ENCODE data around the gene DPYD.

DPYD gene

DNA sequence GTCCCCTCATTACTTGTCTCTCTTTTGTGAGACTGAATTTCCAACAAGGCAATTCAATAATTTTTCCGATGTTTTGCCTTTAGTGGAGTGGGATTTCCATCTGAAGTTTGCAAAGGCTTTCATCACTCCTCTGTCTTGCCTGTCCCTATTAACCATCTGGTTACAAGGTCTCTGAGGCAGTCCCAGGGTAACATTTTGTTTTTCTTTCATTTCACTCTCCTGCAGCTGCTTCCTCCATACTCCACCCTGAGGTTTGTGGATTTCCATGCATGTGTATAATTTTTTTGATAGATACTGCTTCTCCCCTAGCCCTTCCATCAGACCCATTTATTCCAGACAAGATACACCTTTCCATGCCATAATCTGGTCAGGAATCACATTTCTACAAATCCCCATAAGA, 832.4 kb downstream of the DPYD start:
- DNase-seq (ENCODE audit: low spot score): no peak

- no peak for DNase-seq (ENCODE audit: low spot score)
Measured at GRCh38 chr1:97084546-97084945, 836.3 kb downstream of the DPYD start.

- DNase-seq (ENCODE audit: low spot score): no peak
Measured at GRCh38 chr1:97082160-97082848, 838.5 kb downstream of the DPYD start.

DNA sequence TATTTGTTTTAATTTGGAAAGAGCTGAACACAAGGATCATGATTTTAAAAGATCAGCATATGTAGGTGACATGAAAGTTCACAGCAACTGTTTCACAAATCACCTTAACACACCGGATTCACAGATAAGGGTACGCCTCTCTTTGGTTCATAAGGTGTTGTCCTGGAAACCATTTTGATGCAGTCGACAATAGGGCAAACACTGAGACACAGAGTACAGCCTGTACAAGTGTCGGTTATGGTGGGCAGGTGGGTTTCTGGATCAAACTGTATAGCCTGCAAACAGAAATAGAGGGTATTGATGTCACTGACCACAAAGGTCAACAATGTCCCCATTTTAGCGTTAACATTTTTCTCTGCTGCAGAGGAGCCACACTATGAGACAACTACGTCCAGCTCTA, 842.0 kb downstream of the DPYD start:
- no peak for DNase-seq (ENCODE audit: low spot score)

DNA sequence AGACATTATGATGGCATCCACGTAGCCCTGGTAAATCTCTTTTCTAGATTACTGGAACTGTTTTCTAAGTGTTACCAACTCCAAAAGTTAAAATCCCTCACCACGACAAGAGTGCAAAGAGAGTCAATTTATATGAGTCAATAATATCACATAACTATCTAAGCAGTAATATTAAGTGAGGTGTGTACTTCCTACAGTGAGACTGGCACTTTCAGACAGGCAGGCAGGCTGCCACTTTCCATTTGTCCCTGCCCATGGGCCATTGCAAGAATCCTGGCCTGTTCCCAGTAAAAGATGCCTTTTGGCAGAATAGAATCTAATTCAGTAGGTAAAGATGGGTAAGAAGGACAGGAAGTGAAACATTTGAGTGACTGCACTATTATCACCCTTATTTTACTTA, 843.6 kb downstream of the DPYD start:
- DNase-seq (ENCODE audit: low spot score): no peak

DNA sequence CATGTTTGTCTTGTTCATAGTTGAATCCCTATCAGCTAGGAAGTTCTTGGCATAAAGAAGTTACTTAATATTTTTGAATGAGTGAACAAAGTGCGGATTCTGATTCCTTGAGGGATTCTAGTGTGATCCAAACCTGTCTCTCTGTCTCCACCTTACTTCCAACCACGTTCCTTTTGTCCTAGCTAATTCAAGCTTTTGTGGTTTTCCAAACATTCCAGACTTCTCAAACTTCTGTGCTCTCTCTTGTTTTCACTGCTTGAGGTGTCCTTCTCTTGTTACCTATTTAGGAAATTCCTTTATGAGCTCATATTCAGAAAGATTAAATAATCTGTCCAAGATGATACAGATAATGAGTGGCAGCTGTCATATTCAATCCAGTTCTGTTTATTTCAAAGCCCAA, 846.1 kb downstream of the DPYD start:
- no peak for DNase-seq (ENCODE audit: low spot score)

- DNase-seq (ENCODE audit: low spot score): no peak
Measured at GRCh38 chr1:97073936-97074335, 846.9 kb downstream of the DPYD start.

DNA sequence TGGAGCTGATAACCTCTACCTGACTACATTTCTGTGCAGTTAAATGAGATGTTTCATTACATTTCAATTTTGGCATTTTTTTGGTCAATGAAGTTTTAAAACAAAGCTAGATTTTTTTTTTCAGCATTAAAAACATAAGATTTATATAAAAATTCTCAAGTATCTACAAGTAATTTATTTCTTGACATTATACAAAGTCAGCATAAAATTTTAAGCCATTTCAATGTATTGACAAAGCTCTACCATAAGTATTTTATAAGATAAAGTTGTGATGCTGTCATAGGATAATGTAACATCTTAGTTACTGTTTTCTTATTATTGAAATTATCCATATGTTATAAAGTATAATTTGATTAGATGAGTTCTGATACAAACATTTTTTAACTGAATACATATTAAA, 847.7 kb downstream of the DPYD start:
- DNase-seq (ENCODE audit: low spot score): no peak

GRCh38 chr1:97071173-97071572, 849.7 kb downstream of the DPYD start:
- no peak for DNase-seq (ENCODE audit: low spot score)

DNA sequence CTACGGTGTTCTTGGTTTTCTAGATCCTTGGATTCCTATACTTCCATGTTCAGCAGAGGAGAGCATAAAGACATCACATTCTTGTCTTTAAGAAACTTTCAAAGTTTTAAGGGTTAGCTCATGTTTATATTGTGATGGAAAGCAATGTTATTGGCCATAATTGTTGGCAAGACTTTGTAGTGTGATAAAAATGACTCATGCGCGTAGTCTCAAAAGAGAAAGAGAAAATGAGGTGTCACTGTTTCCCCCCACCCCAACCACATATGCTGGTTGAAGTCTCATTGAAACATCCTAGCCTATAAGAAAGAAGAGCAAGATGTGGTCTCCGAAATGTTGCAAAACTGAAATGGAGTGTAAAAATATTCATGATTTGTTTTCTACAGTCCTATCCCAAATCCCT, 850.5 kb downstream of the DPYD start:
- no peak for DNase-seq (ENCODE audit: low spot score)

- DNase-seq (ENCODE audit: low spot score): no peak
Measured at GRCh38 chr1:97069312-97069711, 851.5 kb downstream of the DPYD start.

- DNase-seq (ENCODE audit: low spot score): no peak
Measured at GRCh38 chr1:97066860-97067259, 854.0 kb downstream of the DPYD start.

DNA sequence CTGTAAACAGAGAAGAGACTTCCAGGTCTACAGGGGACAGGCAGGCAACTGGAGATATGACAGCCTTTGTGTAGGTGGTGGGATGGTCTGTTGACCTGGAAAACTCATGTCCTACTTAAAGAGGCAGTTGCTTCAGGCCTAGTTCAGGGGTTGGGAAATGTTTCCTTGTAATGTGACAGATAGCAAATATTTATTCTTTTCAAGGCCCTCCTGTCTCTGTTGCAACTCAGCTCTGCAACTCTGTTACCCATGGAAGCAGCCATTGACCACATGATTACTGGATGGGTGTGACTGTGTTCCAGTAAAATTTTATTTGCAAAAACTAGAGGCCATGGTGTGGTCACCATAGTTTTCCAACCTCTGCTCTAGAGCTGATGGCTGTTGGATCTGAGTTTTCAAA, 857.3 kb downstream of the DPYD start:
- DNase-seq (ENCODE audit: low spot score): no peak

DNA sequence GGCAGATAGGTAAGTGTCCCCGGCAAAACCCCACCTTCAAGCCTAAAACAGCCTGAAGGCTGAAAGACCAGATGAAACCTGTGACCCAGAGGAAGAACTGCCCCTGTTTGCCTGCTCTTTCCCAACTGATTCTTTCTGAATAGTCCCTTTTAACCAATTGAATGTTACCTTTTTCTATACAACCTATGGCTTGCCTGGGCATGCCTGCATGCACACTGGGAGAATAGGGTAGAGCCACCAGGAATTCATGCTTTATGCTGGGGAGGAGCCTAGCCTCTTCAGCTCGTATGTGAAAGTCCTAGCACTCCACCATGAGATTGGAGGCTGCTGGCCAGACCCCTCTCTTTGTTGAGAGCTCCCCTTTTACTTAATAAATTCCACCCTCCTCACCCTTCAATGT, 859.2 kb downstream of the DPYD start:
- no peak for DNase-seq (ENCODE audit: low spot score)

DNA sequence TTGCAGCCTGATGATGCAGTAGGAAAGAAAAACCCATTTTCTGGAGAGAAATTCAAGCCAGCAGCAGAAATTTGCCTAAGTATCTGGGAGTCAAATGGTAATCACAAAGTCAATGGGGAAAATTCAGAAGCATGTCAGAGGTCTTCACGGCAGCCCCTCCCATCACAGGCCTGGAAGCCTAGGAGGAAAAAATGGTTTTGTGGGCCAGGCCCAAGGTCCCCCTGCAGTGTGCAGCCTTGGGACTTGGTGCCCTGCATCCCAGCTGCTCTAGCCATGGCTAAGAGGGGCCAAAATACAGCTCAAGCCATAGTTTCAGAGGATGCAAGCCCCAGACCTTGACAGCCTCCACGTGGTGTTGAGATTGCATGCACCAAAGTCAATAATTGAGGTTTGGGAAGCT, 864.4 kb downstream of the DPYD start:
- DNase-seq (ENCODE audit: low spot score): no peak

DNA sequence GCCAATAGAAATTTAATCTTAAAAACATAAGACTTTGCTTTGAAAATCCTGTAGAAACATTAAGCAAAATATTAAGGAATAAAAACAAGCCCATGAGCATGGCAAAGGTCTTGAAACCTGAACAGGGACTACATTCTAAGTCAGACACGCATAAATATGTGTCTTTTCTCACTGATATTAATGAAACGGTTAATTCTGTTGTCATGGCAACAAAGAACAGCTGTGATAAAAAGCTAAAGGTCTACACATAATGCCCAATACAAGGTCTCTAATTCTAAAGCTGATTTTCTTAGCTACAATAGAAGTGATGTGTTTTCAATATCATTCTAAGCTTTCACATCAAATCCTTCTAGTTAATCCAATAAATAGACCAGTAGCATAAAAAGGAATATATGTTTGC, 867.6 kb downstream of the DPYD start:
- no peak for DNase-seq (ENCODE audit: low spot score)

- DNase-seq (ENCODE audit: low spot score): no peak
Measured at GRCh38 chr1:97051823-97052222, 869.0 kb downstream of the DPYD start.

GRCh38 chr1:97050506-97050905, 870.3 kb downstream of the DPYD start:
- no peak for DNase-seq (ENCODE audit: low spot score)

DNA sequence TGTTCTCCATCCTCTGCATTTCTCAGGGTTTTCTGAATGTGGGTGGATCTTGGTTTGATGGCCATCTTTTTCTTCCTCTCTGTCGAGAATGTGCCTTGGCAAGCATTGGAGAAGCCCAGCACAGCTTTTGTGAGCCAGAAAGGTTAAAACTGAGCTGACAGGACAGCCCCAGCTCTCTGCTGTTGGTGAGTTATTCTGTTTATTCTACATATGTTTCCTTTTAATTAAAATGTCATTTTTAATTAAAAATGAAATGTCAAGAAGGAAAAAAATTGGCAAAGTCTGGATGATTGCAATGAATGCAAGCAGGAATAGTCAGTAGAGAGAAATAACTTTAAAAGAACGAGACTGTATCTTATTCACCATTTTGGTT, 873.4 kb downstream of the DPYD start:
- DNase-seq (ENCODE audit: low spot score): no peak

- DNase-seq (ENCODE audit: low spot score): no peak
Measured at GRCh38 chr1:97046765-97047420, 873.9 kb downstream of the DPYD start.

DNA sequence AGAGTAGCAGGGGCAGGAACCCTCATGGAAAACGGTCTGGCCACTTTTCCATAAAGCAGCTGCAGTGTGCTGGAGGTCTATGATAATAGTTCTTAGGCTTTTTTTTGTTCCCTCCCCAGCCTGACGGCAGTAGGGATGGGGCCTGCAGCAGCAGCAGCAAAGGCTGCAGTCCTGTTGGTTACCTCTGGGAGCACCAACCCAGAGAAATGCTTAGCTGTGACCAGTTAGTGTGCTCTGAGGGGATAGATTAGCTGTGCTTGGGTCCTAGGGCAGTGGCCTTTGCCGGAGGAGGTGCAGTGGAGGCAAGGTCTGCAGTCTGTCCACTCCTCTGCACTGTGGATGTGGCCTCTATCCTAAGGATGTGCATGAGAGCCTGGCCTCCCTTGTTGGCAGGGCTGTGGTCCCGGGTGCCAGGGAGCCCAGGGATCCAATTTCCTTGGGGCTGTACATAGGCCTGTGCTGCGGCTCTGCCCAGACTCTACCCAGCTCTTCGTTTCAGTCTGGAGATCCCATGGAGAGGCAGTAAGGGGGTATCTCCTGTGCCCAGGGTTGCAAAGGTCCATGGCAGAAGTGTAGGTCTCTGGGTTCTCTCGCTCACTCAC, 876.6 kb downstream of the DPYD start:
- no peak for DNase-seq (ENCODE audit: low spot score)

DNA sequence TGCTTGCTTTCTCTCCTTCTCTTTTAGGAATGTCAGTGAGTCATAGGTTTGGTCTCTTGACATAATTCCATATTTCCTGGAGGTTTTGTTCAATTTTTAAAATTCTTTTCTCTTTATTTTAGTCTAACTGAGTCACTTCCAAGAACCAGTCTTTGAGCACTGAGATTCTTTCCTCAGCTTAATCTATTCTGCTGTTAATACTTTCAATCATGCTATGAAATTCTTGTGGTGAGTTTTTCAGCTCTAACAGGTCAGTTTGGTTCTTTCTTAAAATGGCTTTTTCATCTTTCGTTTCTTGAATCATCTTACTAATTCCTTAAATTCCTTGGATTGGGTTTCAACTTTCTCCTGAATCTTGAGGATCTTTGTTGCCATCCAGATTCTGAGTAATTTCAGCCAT, 878.3 kb downstream of the DPYD start:
- no peak for DNase-seq (ENCODE audit: low spot score)

DNA sequence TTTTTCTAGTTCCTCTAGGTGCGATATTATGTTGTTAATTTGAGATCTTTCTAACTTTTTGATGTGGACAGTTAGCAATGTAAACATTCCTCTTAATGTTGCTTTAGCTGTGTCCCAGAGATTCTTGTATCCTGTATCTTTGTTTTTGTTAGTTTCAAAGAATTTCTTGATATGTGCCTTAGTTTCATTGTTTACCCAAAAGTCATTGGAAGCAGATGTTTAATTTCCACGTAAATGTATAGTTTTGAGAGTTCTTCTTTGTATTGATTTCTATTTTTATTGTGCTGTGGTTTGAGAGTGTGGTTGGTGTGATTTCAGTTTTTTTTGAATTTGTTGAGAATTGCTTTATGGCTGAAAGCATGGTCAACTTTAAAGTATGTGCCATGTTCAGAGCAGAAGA, 879.8 kb downstream of the DPYD start:
- DNase-seq (ENCODE audit: low spot score): no peak

DNA sequence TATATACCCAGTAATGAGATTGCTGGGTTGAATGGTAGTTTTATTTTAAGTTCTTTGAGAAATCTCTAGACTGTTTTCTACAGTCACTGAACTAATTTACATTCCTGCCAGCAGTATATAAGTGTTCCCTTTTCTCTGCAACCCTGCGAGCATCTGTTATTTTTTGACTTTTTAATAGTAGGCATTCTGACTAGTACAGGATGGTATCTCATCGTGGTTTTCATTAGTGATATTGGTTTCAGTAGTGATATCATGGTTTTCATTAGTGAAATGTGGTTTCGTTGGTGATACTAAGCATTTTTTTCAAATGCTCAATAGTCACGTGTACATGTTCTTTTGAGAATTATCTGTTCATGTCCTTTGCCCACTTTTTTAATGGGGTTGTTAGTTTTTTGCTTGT, 882.4 kb downstream of the DPYD start:
- no peak for DNase-seq (ENCODE audit: low spot score)
